Liver (tissue), 9 donors: ENCODE results near the gene UNC5B. TPM values are rescaled to one million over a fixed set of nuclear protein-coding genes. Genes with fewer than 3 reads are reported as not detected.

Experiments
- DNase-seq: peaks from one replicate; pipeline ENCODE4 v3.0.0-alpha.2; 2017; ENCODE audit warnings: low spot score
- H3K27ac ChIP-seq, 2 donors: one replicate each; pipeline ENCODE4 v1.7.0; 2013; ENCODE audit warnings: inconsistent platforms in 2 of 2, low read length in 2 of 2, control low read depth in 1 of 2, low read depth in 1 of 2, mild to moderate bottlenecking in 1 of 2
- H3K27me3 ChIP-seq, 4 donors: one replicate each; pipeline versions ENCODE4 v1.6.1 to v1.7.0; 2013; ENCODE audit warnings: low read length in 3 of 4, inconsistent platforms in 1 of 4, mild to moderate bottlenecking in 1 of 4, moderate library complexity in 1 of 4; ENCODE audit not compliant: control insufficient read depth in 4 of 4, insufficient read depth in 4 of 4
- H3K36me3 ChIP-seq, 4 donors: one replicate each; pipeline versions ENCODE4 v1.6.1 to v1.7.0; 2013; ENCODE audit warnings: low read length in 3 of 4, mild to moderate bottlenecking in 3 of 4, low read depth in 1 of 4, moderate library complexity in 1 of 4; ENCODE audit not compliant: control insufficient read depth in 4 of 4, insufficient read depth in 3 of 4
- H3K4me1 ChIP-seq, 4 donors: one replicate each; pipeline versions ENCODE4 v1.6.1 to v1.7.0; 2013; ENCODE audit warnings: low read length in 3 of 4, mild to moderate bottlenecking in 3 of 4, moderate library complexity in 1 of 4; ENCODE audit not compliant: control insufficient read depth in 4 of 4, insufficient read depth in 4 of 4
- H3K4me3 ChIP-seq, 3 donors: one replicate each; pipeline versions ENCODE4 v1.6.1 to v1.7.0; 2013; ENCODE audit warnings: low read length in 3 of 3, control low read depth in 1 of 3, low read depth in 1 of 3, mild to moderate bottlenecking in 1 of 3
- H3K9ac ChIP-seq, 2 donors: one replicate each; pipeline ENCODE4 v1.7.0; 2013; ENCODE audit warnings: low read length in 2 of 2, mild to moderate bottlenecking in 2 of 2, moderate library complexity in 2 of 2, control low read depth in 1 of 2, low read depth in 1 of 2
- H3K9me3 ChIP-seq, 4 donors: one replicate each; pipeline versions ENCODE4 v1.6.1 to v1.7.0; 2013; ENCODE audit warnings: low read length in 3 of 4; ENCODE audit not compliant: control insufficient read depth in 4 of 4
- CTCF ChIP-seq: fragments of 150-350 bp; IDR thresholded peaks from 2 replicates; pipeline ENCODE4 v1.5.1; 2017; ENCODE audit warnings: improper control_type of control experiment, low read depth, low read length; ENCODE audit not compliant: missing input control
- FOXA1 ChIP-seq: IDR thresholded peaks from 2 replicates; pipeline ENCODE4 v1.6.1; 2016; ENCODE audit warnings: antibody characterized with exemption
- FOXA2 ChIP-seq: IDR thresholded peaks from 2 replicates; pipeline ENCODE4 v1.6.1; 2016; ENCODE audit warnings: antibody characterized with exemption
- GABPA ChIP-seq, 2 donors: IDR thresholded peaks in 1 of 2; conservative IDR thresholded peaks in 1 of 2; 2 replicates each; pipeline ENCODE4 v1.6.1; 2016; ENCODE audit warnings: antibody characterized with exemption in 2 of 2, mild to moderate bottlenecking in 1 of 2, moderate library complexity in 1 of 2
- HNF4A ChIP-seq, 2 donors: conservative IDR thresholded peaks; 2 replicates each; pipeline ENCODE4 v1.6.1; 2016; ENCODE audit warnings: antibody characterized with exemption in 2 of 2, mild to moderate bottlenecking in 2 of 2
- MAX ChIP-seq: IDR thresholded peaks from 2 replicates; pipeline ENCODE4 v1.6.1; 2016; ENCODE audit warnings: antibody characterized with exemption
- RXRA ChIP-seq, 2 donors: IDR thresholded peaks; 2 replicates each; pipeline ENCODE4 v1.6.1; 2017 to 2018; ENCODE audit warnings: antibody characterized with exemption in 2 of 2, mild to moderate bottlenecking in 1 of 2
- SP1 ChIP-seq: IDR thresholded peaks from 2 replicates; pipeline ENCODE4 v1.6.1; 2018; ENCODE audit warnings: antibody characterized with exemption, mild to moderate bottlenecking
- TAF1 ChIP-seq: conservative IDR thresholded peaks from 2 replicates; pipeline ENCODE4 v1.6.1; 2016; ENCODE audit warnings: antibody characterized with exemption, mild to moderate bottlenecking
- YY1 ChIP-seq: IDR thresholded peaks from 2 replicates; pipeline ENCODE4 v1.6.1; 2016; ENCODE audit warnings: antibody characterized with exemption, mild to moderate bottlenecking
- ZBTB33 ChIP-seq: IDR thresholded peaks from 2 replicates; pipeline ENCODE4 v1.6.1; 2016; ENCODE audit warnings: antibody characterized with exemption
- WGBS: extraction: QIAGEN DNeasy Blood & Tissue Kit; methylation state at CpG from one replicate; pipeline ENCODE4 v1.1.7; 2013; 5-methylcytosine and 5-hydroxymethylcytosine counted together
- polyA plus RNA-seq, 2 donors: library from polyadenylated mRNA; stranded (reverse) in 1 of 2; unstranded in 1 of 2; fragments of 200-250 nt in 1 of 2; fragments of >200 nt in 1 of 2; fragmentation: Nextera tagmentation in 1 of 2; extraction: Ambion mirVana in 1 of 2; gene quantifications; one replicate each; pipeline versions ENCODE4 v1.2.1 to v1.2.3, GENCODE V29; 2013 to 2015
- total RNA-seq, 2 donors: library from RNA; depleted of rRNA; stranded (reverse); fragments of >200 nt; gene quantifications; one replicate each; pipeline ENCODE4 v1.2.3, GENCODE V29; 2014
- donor health status: healthy.
- donor health status: healthy.
- donor health status: healthy.
- donor health status: healthy.
- donor health status: healthy.

Gene UNC5B
- total RNA-seq, result 1 to 10 TPM; 1.4 to 1.8 TPM
- 1 to 10 TPM in 1 of 2 donors, under 1 TPM in 1; 0.56 to 1.2 TPM for polyA plus RNA-seq

GRCh38 chr10:71212318-71213126 lies at the start of gene UNC5B:
UNC5B (plus strand) TSS chr10:71212570; CDS start chr10:71212986, 416 bp downstream.
- H3K4me1 ChIP-seq, result peaks cover 18 to 34% (median 23%) of the 10 kb centered on the region in 4 donors
- H3K27ac ChIP-seq, result peak within 1 kb of the TSS; percentile 56 to 57
- no peaks in the 10 kb centered on the region for H3K36me3 ChIP-seq
- H3K4me3 ChIP-seq, result peak within 1 kb of the TSS; percentile 5 to 63 (median 48)
- peak within 1 kb of the TSS in 1 of 2 donors; percentile 28 for H3K9ac ChIP-seq
- no peaks in the 10 kb centered on the region for H3K9me3 ChIP-seq
- peak; percentile 78 for DNase-seq
- peak; percentile 24 for TF ChIP-seq CTCF
- TF ChIP-seq SP1, result no peak
- no peak for TF ChIP-seq ZBTB33
- TF ChIP-seq FOXA2, result no peak
- TF ChIP-seq HNF4A (conservative IDR thresholded peaks at IDR 0.05), result no peak
- 1% methylated on average over 109 of the region's 109 CpGs for WGBS
- peaks cover 0 to 10% (median 5%) of the 10 kb centered on the region in 4 donors for H3K27me3 ChIP-seq

DNA sequence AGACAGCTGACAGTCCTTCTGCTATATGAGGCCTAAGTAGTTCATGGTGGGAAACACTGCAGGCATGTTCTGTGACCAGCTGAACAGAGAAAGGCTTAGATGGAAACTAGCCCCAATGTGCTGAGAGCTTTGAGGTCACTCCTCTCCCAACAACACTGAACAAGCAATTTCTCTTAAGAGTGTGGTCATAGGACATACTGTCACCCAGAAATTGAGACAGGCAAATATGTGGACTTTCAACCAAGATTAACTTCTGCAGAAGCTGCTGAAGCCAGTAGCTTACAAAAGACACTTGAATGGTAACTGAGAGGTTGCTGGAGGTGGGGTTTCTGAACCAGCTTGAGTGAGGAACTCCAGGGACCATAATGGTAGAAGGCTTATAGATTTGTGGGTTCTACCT lies 38.9 kb upstream of the UNC5B start:
- H3K4me1 ChIP-seq, result no peaks in the 10 kb centered on the region
- no peak for DNase-seq
- TF ChIP-seq YY1 (no peak), MAX (no peak), TAF1 (no peak), CTCF (no peak), GABPA (IDR thresholded peaks at IDR 0.05 in 1 of 2, conservative IDR thresholded peaks at IDR 0.05 in 1 of 2) (no peak), RXRA (IDR thresholded peaks at IDR 0.05) (no peak), FOXA1 (no peak), FOXA2 (no peak)
- no peaks in the 10 kb centered on the region for H3K27me3 ChIP-seq
- H3K4me3 ChIP-seq, result no peak overlapping the region
- no peak overlapping the region for H3K27ac ChIP-seq
- H3K9me3 ChIP-seq, result no peaks in the 10 kb centered on the region
- H3K36me3 ChIP-seq, result no peaks in the 10 kb centered on the region
- no peak overlapping the region for H3K9ac ChIP-seq
